Stimulated activated CD8-positive, alpha-beta memory T cell treated with anti-CD3 and anti-CD28 coated beads, Interleukin-2, amount 100 ng/mL, for 1 hour (primary cell): ENCODE data around the gene OGDH.
"Not testable (repeated sequence)": the region's sequence is repeated elsewhere in the genome, so short reads cannot be mapped to it uniquely, and the experiment has no call there.

Experiments
- DNase-seq, 2 donors: peaks; one replicate each; pipeline ENCODE4 v3.0.0-alpha.2; 2020; ENCODE audit warnings: low read depth in 2 of 2

The OGDH gene

DNA sequence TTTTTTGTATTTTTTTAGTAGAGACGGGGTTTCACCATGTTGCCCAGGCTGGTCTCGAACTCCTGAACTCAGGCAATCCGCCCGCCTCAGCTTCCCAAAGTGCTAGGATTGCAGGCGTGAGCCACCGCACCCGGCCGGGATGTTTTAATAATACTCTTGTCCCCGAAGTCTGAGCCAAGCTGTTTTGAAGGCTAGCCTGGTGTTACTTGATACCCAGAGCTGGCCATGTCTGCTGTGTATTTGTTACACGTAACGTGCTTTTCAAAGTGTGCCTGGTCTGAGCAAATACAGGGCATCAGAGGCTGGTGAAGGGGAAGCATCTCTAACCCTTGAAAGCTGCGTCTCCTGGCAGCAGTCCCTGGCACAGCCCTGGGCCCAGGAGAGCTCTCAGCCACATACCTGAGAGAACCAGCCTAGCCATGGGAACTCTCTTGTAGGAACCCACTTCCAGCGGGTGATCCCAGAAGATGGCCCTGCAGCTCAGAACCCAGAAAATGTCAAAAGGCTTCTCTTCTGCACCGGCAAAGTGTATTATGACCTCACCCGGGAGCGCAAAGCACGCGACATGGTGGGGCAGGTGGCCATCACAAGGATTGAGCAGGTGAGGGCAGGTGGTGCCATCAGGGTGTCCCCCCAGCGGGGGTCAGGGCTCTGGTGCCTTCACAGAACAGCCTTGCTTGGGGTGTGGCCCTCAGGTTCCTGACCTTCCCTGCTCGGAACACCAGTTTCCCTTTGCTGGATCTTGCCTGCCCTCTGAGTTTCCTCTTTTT, 100.5 kb downstream of the OGDH start:
- DNase-seq: no peak

DNA sequence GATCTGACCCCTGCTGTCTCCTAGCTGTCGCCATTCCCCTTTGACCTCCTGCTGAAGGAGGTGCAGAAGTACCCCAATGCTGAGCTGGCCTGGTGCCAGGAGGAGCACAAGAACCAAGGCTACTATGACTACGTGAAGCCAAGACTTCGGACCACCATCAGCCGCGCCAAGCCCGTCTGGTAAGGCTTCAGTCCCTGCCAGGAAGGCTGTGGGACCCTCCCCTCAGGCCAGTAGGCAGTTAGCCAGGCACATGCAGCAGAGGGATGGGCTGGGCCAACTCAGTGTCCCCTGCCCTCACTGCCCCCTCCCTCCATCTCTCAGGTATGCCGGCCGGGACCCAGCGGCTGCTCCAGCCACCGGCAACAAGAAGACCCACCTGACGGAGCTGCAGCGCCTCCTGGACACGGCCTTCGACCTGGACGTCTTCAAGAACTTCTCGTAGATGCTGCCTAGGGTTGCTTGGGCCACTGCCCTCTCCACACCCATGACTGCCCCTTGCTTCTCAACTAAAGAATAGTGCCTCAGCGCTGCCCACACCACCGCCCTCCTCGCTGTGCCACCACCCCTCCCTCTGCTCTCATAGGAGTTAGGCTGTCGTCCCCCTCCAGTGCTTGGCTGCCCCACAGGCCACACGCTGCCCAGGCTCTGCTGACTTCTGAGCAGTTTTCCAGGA, 101.3 kb downstream of the OGDH start:
- no peak for DNase-seq

DNA sequence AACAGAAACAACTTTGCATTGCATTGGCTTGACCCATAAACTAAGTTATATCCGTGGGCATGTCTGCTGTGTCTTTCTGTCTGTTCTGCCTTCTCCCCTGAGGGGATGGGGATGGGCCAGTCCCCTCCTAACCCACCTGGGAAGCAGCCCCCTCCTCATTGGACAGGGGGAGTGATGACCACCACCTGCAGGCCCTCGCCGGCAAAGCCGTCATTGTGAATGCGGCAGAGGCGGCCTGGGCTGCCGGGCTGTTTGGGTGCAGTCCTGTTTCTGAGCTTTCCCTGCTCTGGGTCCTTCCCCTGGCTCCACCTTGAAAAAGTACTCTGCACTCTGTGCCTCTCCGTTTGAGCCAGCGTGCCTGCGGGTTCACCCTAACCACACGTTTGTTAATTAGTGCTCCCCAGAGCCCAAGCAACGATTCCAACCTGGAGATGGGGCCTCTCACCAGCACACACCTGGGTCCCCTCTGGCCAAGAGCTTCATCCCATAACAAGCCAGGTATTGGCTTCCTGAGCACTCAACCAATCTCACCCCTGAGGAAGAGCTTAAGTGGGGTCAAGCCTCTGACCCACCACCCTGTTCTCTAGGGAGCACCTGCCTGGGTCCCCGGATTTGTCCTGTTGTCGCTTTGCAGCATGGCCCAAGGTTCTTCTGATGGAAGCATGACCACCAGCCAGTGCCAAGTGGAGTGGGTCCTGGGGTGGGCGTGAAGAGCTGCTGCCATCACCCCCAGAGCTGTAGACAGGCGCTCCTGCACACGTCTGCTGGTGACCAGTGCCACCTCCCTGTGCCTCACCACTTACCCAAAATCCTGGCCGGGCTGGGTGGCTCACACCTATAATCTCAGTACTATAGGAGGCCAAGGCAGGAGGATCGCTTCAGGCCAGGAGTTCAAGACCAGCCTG, 102.8 kb downstream of the OGDH start:
- no peak for DNase-seq

DNA sequence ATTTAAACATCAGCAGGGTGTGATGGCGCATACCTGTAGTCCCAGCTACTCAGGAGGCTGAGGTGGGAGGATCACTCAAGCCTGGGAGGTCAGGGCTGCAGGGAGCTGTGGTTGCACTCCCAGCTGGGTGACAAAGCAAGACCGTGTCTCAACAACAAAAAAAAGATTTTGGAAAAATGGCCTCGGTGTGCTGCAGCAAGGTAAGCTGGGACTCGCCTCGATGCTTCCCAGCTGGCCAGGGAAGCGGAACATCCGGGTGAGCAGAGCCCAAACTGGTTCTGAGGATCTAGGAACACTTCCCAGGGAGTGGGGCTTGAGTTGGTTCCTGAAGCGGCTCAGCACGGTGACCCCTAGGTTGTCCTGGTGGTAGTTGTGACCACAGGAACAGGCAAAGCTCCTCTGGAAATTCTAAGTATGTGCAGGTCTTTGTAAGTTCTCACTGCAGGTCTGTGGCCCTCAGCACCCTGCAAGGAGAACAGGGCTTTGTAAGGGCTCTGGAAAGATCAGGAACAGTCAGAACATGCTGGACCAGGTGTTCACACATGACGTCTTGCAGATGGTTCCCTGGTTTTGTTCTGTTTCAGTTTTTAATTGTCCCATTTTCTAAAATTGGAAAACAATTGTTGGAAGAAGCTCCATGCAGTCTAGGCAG, 103.6 kb downstream of the OGDH start:
- no peak for DNase-seq

DNA sequence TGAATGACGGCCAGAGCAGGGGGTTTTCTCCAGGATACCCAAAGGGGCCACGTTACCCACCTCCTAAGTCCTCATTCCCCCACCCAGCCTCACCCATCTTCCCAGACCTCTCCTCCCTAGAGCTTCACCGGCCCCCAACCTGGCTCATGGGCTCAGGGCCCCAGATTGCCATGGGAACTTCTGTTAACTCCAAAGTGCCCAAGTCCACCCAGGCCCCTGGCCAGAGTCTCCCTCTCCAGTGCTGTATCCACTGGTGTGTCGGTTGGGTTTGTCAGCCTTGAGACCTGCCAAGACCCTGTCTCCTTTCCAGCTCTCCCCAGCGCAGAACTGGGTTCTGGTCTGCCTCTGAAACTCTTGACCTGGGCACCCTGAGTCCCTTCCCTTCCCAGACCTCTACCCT, 105.1 kb downstream of the OGDH start:
- no peak for DNase-seq

DNA sequence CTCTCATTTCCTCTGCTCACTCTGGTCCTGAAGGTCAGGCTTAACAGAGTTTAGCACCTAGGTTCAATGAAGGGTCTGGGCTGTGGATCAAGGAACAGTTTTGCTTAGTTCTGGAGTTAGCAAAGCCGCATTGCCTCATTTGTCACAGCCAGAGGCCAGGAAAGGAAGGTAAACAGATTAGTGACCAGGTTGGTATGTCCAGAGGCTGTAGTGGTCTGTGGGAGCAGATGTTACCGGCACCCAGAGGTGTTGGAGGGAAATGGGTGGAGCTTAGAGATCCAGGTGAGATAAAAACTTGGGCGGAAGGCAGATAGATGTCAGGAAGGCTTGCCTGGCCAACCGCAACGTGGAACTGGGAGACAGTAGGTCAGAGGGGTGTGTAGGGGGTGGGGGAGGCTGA, 105.6 kb downstream of the OGDH start:
- no peak for DNase-seq

DNA sequence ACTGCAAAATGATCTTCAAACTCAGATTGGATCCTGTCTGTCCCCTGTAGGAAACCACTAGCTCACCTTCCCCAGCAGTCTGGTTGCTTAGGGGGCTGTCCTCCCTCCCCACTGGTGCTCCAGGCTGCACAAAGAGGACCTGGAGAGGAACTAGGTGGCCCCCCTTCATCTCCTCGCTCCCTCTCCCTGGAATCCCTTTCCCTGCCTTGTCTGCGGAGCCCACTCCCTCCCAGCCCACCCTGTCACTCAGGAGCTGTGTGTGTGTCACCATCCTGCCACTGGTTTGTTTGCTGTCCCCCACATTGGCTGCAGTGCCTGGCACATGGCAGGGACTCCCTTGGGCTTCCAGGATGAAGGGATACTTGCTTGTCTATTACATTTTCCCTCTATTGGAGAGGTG, 106.7 kb downstream of the OGDH start:
- no peak for DNase-seq

DNA sequence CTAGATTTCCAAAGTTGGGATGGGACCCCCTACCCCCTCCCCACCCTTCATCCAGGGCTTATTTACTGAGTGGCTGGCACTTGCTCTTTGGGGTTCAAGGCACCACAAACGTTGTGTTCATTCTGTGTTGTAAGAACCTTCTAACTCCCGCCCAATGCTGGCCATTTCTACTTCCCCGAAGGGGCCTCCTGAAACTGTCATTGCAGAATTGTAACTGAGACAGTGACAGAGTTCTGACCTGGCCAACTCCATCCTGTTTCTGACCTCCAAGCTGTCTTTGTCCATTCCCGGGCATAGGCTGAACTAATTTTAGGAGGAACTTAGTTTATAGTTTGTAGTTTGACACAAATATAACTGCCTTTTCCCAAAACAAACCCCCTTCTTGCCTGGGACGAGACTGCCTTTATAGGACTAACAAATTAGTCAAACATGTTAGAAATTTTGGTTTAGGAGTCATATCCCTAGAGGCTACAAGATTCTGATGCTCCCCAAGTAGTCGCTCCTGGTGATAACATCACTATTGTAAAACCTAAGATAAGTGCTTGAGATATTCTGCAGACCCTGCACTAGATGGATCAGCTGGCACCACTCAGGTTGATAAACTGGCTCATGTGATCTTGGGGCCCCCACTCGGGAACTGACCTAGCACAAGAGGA, 107.4 kb downstream of the OGDH start:
- DNase-seq: no peak

DNA sequence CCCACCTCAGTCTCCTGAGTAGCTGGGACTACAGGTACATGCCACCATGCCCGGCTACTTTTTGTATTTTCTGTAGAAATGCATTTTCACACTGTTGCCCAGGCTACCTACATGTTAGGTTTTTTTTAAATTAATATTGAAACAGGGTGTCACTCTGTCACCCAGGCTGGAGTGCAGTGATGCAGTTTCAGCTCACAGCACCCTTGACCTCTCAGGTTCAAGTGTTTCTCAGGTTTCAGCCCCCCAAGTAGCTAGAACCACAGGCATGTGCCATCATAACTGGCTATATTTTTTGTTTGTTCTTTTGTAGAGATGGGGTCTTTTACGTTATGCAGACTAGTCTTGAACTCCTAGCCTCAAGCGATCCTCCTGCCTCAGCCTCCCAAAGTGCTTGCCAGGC, 109.8 kb downstream of the OGDH start:
- no peak for DNase-seq

DNA sequence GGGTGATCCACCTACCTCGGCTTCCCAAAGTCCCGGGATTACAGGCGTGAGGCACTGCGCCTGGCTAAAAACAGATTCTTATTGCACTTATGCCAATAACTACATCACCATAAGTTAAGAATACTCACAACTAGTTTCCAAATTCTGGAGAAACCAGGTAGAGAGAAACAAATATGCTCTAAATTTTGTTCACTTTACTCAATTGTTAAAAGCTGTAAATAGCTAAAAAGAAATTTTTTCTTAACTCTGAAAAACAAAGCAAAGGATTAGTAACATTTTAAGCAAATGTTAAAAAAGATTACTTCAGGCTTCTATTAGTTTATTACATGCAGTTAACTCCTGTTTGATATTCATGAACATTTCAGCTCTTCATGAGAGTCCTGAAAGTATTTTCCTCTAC, 113.9 kb downstream of the OGDH start:
- no peak for DNase-seq

DNA sequence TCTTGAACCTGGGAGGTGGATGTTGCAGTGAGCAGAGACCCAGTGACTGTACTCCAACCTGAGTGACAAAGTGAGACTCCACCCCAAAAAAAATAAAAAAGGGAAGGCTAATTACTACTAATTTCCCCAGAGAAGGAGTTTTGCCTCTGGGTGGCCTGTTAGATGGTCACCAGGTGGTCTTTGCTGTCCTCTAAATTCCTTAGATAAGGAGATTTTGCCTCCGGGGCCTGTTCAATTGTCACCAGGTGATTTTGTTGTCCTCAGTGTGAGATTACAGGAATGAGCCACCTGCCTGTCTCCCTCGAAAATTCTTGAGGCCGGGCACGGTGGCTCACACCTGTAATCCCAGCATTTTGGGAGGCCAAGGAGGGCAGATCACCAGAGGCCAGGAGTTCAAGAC, 117.8 kb downstream of the OGDH start:
- no peak for DNase-seq

DNA sequence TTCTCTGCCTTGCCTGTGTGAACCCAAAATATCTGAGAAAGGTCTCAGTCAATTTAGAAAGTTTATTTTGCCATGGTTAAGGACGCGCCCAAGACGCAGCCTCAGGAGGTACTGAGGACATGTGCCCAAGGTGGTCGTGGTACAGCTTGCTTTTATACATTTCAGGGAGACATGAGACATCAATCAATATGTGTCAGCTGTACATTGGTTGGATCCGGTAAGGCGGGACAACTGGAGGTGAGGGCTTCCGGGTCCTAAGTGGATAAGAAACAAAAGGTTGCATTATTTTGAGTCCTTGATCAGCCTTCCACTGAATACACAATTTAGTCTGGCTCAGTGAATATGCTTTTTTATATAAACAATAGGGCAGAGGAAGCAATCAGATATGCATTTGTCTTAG, 119.8 kb downstream of the OGDH start:
- not testable (repeated sequence) for DNase-seq

DNA sequence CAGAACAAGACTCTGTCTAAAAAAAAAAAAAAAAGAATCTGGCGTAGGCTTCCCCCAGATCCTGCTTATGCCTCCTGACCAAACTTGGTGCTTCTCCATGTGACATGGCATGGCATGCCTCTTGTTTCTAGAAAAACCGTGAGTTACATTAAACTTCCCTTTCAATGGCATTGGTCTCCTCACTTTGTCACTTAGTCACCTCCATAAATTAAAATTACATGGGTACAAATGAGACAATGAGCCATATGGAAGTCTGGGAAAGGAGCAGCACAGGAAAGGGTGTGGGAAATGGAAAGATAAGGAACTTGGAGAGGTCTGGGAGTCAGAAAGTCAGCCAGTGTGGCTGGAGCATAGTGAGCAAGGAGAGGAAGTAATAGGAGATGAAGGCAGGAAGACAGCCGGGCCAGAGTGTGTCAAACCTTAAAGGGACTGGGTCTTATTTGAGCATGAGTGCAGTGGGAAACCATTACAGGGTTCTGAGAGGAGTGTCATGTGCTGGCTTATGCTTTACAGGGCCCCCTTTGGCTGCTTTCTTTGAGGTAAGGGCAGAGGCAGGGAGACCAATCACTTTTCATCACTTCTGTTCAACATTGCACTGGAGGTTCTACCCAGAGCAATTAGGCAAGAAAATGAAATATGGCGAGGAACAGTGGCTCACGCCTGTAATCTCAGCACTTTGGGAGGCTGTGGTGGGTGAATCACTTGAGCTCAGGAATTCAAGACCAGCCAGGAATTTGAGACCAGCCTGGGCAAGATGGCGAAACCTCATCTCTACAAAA, 120.9 kb downstream of the OGDH start:
- no peak for DNase-seq

DNA sequence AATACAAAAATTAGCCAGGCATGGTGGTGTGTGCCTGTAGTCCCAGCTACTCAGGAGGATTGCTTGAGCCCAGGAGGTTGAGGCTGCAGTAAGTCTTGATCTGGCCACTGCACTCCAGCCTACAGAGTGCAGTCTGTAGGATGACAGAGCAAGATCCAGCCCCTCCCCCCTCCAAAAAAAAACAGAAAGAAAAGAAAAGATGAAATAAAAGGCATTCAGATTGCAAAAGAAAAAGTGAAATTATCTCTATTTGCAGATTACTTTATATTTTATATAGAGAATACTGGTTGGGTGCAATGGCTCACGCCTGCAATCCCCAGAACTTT, 121.5 kb downstream of the OGDH start:
- DNase-seq: no peak

DNA sequence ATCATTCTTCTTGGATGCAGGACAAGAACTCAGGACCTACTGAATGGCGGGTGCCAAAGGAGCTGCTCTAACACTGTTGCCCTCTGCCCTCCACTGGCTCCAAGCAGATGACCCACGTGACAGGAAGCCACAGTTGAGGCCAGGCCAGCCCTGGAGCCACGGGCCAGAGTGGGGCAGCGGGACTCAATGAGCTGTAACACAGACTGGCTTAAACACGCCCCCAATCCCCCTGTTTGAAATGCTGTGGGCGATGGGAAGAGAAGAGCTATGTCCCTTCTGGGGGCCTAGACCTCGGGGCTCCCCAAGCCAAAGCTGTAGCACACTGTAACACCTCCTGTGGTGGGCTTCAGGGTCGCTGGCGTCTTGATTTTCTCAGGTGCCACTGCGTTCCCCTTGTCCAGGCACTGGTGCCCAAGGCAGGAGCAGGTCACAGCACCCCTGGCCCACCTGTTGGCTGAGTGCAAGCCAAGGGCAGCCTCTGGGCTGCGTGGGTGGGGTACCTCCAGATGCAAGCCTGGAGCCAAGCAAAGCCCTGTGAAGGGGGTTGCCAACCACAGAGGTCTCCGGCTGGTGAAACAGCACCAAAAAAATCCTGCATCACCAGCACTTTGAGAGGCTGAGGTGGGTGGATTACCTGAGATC, 123.6 kb downstream of the OGDH start:
- no peak for DNase-seq

DNA sequence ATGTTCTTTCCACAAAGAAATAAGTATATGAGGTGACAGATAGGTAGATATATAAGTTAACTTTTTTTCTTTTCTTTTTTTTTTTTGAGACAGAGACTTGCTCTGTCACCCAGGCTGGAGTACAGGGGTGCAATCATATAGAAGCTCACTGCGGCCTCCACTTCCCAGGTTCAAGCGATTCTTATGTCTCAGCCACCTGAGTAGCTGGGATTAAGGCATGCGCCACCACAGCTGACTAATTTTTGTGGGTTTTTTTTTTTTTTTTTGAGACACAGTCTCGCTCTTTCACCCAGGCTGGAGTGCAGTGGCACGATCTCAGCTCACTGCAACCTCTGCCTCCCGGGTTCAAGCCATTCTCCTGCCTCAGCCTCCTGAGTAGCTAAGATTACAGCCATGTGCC, 126.5 kb downstream of the OGDH start:
- DNase-seq: not testable (repeated sequence)

DNA sequence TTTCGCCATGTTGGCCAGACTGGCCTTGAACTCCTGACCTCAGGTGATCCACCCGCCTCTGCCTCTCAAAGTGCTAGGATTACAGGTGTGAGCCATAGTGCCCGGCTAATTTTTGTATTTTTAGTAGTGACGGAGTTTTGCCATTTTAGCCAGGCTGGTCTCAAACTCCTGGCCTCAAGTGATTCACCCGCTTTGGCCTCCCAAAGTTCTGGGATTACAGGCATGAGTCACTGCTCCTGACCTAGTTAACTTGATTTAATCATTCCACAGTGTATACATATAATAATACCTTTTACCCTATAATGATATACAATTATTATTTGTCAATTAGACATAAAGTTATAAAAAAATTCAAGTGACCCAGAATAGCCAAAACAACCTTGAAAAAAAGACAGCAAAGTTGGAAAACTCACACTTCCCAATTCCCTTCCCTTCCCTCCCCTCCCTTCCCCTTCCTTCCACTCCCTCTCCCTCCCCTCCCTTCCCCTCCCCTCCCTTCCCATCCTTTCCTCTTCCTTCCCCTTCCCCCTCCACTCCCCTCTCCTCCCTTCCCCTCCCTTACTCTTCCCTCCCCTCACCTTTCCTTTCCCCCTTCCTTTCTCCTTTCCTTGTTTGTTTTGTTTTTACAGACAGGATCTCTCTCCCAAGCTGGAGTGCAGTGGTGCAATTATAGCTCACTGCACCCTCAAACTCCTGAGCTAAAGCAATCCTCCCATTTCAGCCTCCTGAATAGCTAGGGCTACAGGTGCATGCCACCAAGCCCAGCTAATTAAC, 127.5 kb downstream of the OGDH start:
- no peak for DNase-seq

DNA sequence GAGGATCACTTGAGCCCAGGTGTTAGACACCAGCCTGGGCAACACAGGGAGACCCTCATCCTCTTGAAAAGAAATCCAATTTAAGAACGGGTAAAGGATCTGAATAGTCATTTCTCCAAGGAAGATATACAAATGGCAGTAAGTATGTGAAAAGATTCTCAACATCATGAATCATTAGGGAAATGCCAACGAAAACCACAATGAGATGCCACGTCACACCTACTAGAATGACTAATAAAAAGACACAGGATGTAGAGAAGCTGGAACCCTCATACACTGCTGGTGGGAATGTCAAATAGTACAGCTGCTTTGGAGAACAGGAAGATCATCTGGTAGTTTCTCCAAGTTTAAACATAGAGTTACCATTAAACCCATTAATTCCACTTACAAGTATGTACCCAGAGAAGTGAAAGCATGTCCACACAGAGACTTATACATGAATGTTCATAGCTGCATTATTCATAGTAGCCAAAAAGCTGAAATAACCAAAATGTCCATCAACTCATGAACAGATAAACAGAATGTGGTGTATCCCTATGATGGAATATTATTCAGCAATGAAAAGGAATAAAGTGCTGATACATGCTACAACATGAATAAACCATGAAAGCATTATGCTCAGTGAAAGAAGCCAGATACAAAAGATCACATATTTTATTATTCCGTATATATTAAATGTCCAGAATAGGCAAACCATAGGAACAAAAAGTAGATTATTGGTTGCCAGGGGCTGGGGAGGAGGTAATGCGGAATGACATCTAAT, 129.2 kb downstream of the OGDH start:
- no peak for DNase-seq

DNA sequence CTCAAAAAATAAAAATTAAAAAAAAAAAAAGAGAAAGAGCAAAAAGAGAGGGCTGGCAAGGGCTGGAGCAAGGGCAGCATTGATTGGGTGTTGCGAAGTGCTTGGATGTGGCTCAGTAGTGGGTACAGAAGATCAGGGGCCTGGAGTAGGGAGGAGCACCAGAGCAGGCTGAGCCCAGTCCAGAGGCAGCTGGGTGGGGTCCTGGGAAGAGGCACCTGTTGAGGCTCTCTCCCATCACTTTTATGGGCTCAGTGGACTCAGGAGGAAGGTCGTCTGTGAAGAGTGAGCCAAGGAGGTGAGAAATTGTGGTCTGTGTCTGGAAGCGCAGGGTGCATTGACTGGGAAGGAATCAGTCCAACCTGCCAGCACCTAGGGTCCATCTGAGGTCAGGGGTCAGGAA, 130.5 kb downstream of the OGDH start:
- DNase-seq: no peak
